Breast epithelium (tissue), 3 donors: ENCODE results near the gene ZHX3.

Experiments
- POLR2A ChIP-seq: fragments of 450-650 bp; IDR thresholded peaks from one replicate; pipeline ENCODE4 v1.6.1; 2016; ENCODE audit warnings: antibody characterized with exemption, mild to moderate bottlenecking, moderate library complexity
- POLR2AphosphoS5 ChIP-seq, 3 donors: sonication (generic); formaldehyde crosslinking; IDR thresholded peaks; one replicate each; pipeline ENCODE4 v1.6.1; 2017; ENCODE audit warnings: antibody characterized with exemption in 3 of 3
- TF ChIP-seq, protein P1 (sequence below), 3 donors: fragments of 450-650 bp; IDR thresholded peaks; one replicate each; pipeline ENCODE4 v1.5.1; 2016 to 2017; ENCODE audit warnings: antibody characterized with exemption in 3 of 3, mild to moderate bottlenecking in 3 of 3, moderate library complexity in 3 of 3

DNA sequence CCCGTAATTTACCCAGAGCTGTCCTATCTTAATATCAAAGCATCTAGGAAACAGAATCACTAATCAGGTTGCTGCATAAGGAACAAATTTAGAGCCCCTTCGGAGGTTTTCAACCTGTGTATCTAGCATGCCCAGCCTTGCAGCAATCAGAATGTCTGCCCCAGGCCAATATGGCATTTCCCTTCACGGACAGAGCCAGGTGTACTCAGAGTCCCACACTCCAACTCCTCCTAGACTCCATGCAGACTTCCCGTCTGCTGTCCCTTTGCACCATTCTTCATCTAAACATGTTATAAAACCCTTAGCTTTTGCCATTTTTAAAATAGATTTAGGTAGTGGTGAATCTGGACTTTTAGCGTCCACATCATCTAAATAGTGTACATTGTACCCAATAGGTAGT is 61.0 kb downstream of the ZHX3 start:
- no peak for TF ChIP-seq POLR2A
- TF ChIP-seq, protein P1, sequence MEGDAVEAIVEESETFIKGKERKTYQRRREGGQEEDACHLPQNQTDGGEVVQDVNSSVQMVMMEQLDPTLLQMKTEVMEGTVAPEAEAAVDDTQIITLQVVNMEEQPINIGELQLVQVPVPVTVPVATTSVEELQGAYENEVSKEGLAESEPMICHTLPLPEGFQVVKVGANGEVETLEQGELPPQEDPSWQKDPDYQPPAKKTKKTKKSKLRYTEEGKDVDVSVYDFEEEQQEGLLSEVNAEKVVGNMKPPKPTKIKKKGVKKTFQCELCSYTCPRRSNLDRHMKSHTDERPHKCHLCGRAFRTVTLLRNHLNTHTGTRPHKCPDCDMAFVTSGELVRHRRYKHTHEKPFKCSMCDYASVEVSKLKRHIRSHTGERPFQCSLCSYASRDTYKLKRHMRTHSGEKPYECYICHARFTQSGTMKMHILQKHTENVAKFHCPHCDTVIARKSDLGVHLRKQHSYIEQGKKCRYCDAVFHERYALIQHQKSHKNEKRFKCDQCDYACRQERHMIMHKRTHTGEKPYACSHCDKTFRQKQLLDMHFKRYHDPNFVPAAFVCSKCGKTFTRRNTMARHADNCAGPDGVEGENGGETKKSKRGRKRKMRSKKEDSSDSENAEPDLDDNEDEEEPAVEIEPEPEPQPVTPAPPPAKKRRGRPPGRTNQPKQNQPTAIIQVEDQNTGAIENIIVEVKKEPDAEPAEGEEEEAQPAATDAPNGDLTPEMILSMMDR (IDR thresholded peaks at IDR 0.05) = no peak
- no peak for TF ChIP-seq POLR2AphosphoS5 (IDR thresholded peaks at IDR 0.05)
